Measurements from ENCODE around the gene PGAM5. TPM values are rescaled to one million over a fixed set of nuclear protein-coding genes. Genes with fewer than 3 reads are reported as not detected.
A peak's percentile ranks its signal among the peaks of the same experiment; 100 is the strongest.

Gene PGAM5
- total and polyA plus RNA-seq, 9 of the 15 experiments (the other 6 are each of a cell fraction or from before 2014, with no cell fraction given), result 7.4 to 121 (median 69.5) TPM

- TF ChIP-seq ARID4B (CRISPR knock-in tag; IDR thresholded peaks at IDR 0.05) (no peak), YBX1 (IDR thresholded peaks at IDR 0.05) (no peak), ZNF263 (CRISPR knock-in tag; IDR thresholded peaks at IDR 0.05; ENCODE audit: borderline replicate concordance) (0 out of 2 replicates have a peak, but pooled peaks have one; percentile 23), BMI1 (IDR thresholded peaks at IDR 0.05; ENCODE audit: low read length) (no peak), BCLAF1 (IDR thresholded peaks at IDR 0.05; ENCODE audit: borderline replicate concordance in 1 of 2, control insufficient read depth in 1 of 2, low read depth in 2 of 2, low read length in 1 of 2) (no peak), ZNF77 (CRISPR knock-in tag; IDR thresholded peaks at IDR 0.05) (no peak), ZNF3 (CRISPR knock-in tag; IDR thresholded peaks at IDR 0.05) (no peak)
- TF ChIP-seq, protein P1, sequence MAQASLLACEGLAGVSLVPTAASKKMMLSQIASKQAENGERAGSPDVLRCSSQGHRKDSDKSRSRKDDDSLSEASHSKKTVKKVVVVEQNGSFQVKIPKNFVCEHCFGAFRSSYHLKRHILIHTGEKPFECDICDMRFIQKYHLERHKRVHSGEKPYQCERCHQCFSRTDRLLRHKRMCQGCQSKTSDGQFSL (CRISPR knock-in tag; IDR thresholded peaks at IDR 0.05), result no peak
- TF ChIP-seq, protein P1 (tag; IDR thresholded peaks at IDR 0.05), result no peak
- TF ChIP-seq, protein P2, sequence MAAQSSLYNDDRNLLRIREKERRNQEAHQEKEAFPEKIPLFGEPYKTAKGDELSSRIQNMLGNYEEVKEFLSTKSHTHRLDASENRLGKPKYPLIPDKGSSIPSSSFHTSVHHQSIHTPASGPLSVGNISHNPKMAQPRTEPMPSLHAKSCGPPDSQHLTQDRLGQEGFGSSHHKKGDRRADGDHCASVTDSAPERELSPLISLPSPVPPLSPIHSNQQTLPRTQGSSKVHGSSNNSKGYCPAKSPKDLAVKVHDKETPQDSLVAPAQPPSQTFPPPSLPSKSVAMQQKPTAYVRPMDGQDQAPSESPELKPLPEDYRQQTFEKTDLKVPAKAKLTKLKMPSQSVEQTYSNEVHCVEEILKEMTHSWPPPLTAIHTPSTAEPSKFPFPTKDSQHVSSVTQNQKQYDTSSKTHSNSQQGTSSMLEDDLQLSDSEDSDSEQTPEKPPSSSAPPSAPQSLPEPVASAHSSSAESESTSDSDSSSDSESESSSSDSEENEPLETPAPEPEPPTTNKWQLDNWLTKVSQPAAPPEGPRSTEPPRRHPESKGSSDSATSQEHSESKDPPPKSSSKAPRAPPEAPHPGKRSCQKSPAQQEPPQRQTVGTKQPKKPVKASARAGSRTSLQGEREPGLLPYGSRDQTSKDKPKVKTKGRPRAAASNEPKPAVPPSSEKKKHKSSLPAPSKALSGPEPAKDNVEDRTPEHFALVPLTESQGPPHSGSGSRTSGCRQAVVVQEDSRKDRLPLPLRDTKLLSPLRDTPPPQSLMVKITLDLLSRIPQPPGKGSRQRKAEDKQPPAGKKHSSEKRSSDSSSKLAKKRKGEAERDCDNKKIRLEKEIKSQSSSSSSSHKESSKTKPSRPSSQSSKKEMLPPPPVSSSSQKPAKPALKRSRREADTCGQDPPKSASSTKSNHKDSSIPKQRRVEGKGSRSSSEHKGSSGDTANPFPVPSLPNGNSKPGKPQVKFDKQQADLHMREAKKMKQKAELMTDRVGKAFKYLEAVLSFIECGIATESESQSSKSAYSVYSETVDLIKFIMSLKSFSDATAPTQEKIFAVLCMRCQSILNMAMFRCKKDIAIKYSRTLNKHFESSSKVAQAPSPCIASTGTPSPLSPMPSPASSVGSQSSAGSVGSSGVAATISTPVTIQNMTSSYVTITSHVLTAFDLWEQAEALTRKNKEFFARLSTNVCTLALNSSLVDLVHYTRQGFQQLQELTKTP (IDR thresholded peaks at IDR 0.05; ENCODE audit: low read depth in 1 of 2, partially characterized antibody in 2 of 2), result no peak
These were observed 51.4 kb downstream of the PGAM5 start (continued) for GRCh38 chr12:132761921-132762583.
